ENCODE measurements around the gene PIGC. TPM values are rescaled to one million over a fixed set of nuclear protein-coding genes. Genes with fewer than 3 reads are reported as not detected.
A peak's percentile ranks its signal among the peaks of the same experiment; 100 is the strongest.

PIGC gene
- total RNA-seq (2022) = 23.7 and 26.1 TPM in 2 replicates
- percentile 92 among the genes with signal in this experiment for Bru-seq, nascent RNA
- BruChase-seq, experiment 1, labeled RNA remaining after a 2-hour chase = percentile 96 among the genes with signal in this experiment
- BruChase-seq, experiment 2, labeled RNA remaining after a 6-hour chase = percentile 90 among the genes with signal in this experiment
- long read RNA-seq, transcript PIGC-201 (2 exons, 1,447 nt) = major isoform, 54 of 81 reads
- long read RNA-seq, partial matches to known transcripts = 0 of 81 reads
- long read RNA-seq, other reads (novel, unspliced or antisense) = 24 of 81 reads

DNA sequence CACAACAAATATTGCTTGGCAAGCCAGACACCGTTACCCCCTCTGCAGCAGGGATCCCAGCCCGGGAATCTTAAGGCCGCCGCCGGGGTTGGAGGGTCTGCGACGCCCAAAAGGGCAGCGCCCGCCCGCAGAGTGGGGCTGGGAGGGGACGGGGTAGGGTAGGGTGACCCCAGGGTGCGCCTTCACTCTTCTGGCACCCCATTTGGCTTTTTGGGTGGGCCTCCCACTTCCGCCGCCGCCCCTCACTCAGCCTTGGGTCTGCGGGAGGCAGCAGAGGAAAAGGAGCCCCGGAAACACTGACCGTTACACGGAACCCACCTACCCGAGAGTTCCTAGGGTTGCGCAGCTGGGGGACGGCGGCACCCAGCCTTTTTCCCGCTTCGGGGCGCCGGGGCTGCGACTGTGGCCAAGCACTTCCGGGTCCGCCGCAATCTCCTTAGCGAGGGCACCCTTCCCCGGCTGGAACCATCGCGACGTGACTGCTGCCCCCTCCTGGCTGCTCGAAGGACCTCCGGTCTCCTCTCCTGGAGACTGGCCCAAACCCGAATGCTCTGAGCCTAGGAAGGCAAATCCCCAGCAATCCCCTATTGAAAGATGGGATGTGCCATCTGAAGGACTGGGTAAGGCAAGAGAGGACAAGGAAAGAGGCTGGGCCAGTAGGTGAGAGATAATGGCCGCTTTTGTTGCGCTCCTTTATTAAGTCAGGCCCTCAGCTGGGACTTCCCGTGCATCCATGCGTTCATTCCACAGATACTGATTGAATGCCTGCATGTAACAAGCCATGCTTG is at the start of gene PIGC:
Gene PIGC (minus strand): TSS at position 404 of the 788 bp plus-strand sequence. CDS start 1,447 bp downstream, outside the sequence.
- peak; percentile 90 to 93 for DNase-seq
- H3K27me3 Mint-ChIP-seq (ENCODE audit: insufficient read depth, unreplicated experiment) = no peaks in the 10 kb centered on the region
- CTCF ChIA-PET = interaction anchor here (0.6 to 2.3 kb wide), 2 partner anchors 12 to 458 kb away, joined by 3 to 10 read pairs; no protein-coding TSS in a partner anchor
- intact Hi-C loops (cut with micrococcal nuclease; ENCODE audit: unreplicated experiment) = loop anchor here (1.0 to 5.0 kb wide), 2 partner anchors 15 to 442 kb away; no protein-coding TSS in a partner anchor
- no peaks in the 10 kb centered on the region for H3K36me3 Mint-ChIP-seq (ENCODE audit: insufficient read depth, unreplicated experiment)
- H3K4me1 ChIP-seq = peaks cover 31% of the 10 kb centered on the region
- H3K27me3 ChIP-seq (replicated peaks; ENCODE audit: control insufficient read depth, insufficient read depth, low read length) = no peaks in the 10 kb centered on the region
- peak within 1 kb of the TSS; percentile 93 for H3K4me3 ChIP-seq (ENCODE audit: low read depth, low read length)
- no peaks in the 10 kb centered on the region for H3K9me3 ChIP-seq
- no peaks in the 10 kb centered on the region; the same call in 1 of the 2 replicates for H3K36me3 ChIP-seq (ENCODE audit: control insufficient read depth, insufficient read depth, low read length)
- peak within 1 kb of the TSS; percentile 87 for H3K27ac Mint-ChIP-seq (ENCODE audit: unreplicated experiment)
- H3K4me3 Mint-ChIP-seq (ENCODE audit: unreplicated experiment) = peak within 1 kb of the TSS; percentile 77
- no peaks in the 10 kb centered on the region for H3K9me3 Mint-ChIP-seq (ENCODE audit: unreplicated experiment)
- TF ChIP-seq, protein P1, sequence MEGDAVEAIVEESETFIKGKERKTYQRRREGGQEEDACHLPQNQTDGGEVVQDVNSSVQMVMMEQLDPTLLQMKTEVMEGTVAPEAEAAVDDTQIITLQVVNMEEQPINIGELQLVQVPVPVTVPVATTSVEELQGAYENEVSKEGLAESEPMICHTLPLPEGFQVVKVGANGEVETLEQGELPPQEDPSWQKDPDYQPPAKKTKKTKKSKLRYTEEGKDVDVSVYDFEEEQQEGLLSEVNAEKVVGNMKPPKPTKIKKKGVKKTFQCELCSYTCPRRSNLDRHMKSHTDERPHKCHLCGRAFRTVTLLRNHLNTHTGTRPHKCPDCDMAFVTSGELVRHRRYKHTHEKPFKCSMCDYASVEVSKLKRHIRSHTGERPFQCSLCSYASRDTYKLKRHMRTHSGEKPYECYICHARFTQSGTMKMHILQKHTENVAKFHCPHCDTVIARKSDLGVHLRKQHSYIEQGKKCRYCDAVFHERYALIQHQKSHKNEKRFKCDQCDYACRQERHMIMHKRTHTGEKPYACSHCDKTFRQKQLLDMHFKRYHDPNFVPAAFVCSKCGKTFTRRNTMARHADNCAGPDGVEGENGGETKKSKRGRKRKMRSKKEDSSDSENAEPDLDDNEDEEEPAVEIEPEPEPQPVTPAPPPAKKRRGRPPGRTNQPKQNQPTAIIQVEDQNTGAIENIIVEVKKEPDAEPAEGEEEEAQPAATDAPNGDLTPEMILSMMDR (IDR thresholded peaks at IDR 0.05; ENCODE audit: insufficient read depth in 1 of 2, low read depth in 1 of 2, low read length in 1 of 2, severe bottlenecking in 1 of 2, unreplicated experiment in 1 of 2) = peak; percentile 87 to 88
- BruUV-seq (replicated peaks) = no TSS peak
- POLR2A ChIA-PET = interaction anchor here (0.7 to 1.2 kb wide), 2 partner anchors 23 to 89 kb away, joined by 3 to 5 read pairs; partner anchors contain the start of gene SUCO
- H3K4me1 Mint-ChIP-seq (ENCODE audit: low read depth, unreplicated experiment) = peaks cover 26% of the 10 kb centered on the region

DNA sequence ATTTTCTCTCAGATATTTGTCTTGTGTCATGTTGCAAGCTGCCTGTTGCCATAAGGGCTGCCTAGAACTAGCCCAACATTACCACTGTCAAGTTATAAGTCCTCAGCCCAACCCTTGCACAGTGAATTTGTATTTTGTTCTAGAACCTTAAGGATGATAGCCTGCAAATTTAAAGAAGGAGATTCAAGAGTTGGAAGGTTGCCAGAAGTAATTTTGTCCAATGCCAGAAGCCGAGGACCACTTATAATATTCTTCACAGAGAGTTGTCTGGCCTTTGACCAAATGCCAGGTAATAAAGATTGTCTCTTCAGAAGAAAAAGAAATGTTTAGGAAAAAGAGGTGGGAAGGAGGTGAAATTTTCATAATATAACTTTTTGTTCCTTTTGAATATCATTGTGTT is 48.6 kb upstream of the PIGC start:
- Histone ChIP-seq H3K4me1 (peaks cover 34% of the 10 kb centered on the region), H3K9me3 (no peaks in the 10 kb centered on the region), H3K4me3 (ENCODE audit: low read depth, low read length) (no peak overlapping the region), H3K27me3 (replicated peaks; ENCODE audit: control insufficient read depth, insufficient read depth, low read length) (no peaks in the 10 kb centered on the region), H3K36me3 (ENCODE audit: control insufficient read depth, insufficient read depth, low read length) (no peaks in the 10 kb centered on the region)
- CTCF ChIA-PET = no interaction called here
- no peak for DNase-seq
- Mint-ChIP-seq H3K27me3 (ENCODE audit: insufficient read depth, unreplicated experiment) (no peaks in the 10 kb centered on the region), H3K36me3 (ENCODE audit: insufficient read depth, unreplicated experiment) (peaks cover 6% of the 10 kb centered on the region), H3K4me3 (ENCODE audit: unreplicated experiment) (no peak overlapping the region), H3K4me1 (ENCODE audit: low read depth, unreplicated experiment) (peaks cover 16% of the 10 kb centered on the region), H3K9me3 (ENCODE audit: unreplicated experiment) (no peaks in the 10 kb centered on the region), H3K27ac (ENCODE audit: unreplicated experiment) (no peak overlapping the region)
- BruUV-seq (replicated peaks) = no TSS peak
- TF ChIP-seq, protein P1 (IDR thresholded peaks at IDR 0.05; ENCODE audit: insufficient read depth in 1 of 2, low read depth in 1 of 2, low read length in 1 of 2, severe bottlenecking in 1 of 2, unreplicated experiment in 1 of 2) = no peak
- POLR2A ChIA-PET = no interaction called here
- intact Hi-C loops (cut with micrococcal nuclease; ENCODE audit: unreplicated experiment) = no loop called here

DNA sequence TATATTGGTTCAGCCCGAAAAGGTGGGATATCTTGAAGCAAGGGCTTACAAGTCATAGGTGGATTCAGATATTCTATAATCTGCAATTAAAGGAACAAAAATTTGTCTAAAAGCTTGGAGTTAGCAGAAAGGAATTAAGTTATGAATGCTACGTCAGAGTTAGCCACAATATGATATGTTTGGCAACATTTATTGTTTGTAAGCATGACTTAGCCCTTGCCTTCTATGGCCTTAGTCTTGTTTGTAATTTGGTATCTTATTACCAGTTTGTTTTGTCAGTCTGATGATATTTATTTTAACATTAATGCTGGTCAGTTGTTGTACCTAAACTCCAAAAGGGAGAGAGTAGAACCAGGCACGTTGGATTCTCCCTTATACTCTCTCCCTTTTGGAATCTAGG is 46.0 kb upstream of the PIGC start:
- ChIA-PET CTCF (no interaction called here), POLR2A (no interaction called here)
- intact Hi-C loops (cut with micrococcal nuclease; ENCODE audit: unreplicated experiment) = no loop called here
- Mint-ChIP-seq H3K36me3 (ENCODE audit: insufficient read depth, unreplicated experiment) (peaks cover 6% of the 10 kb centered on the region), H3K27me3 (ENCODE audit: insufficient read depth, unreplicated experiment) (no peaks in the 10 kb centered on the region), H3K4me1 (ENCODE audit: low read depth, unreplicated experiment) (peaks cover 7% of the 10 kb centered on the region), H3K27ac (ENCODE audit: unreplicated experiment) (no peak overlapping the region), H3K4me3 (ENCODE audit: unreplicated experiment) (no peak overlapping the region), H3K9me3 (ENCODE audit: unreplicated experiment) (no peaks in the 10 kb centered on the region)
- H3K4me3 ChIP-seq (ENCODE audit: low read depth, low read length) = no peak overlapping the region
- no peaks in the 10 kb centered on the region for H3K9me3 ChIP-seq
- peaks cover 31% of the 10 kb centered on the region for H3K4me1 ChIP-seq
- no peak for DNase-seq
- BruUV-seq (replicated peaks) = no TSS peak
- H3K36me3 ChIP-seq (ENCODE audit: control insufficient read depth, insufficient read depth, low read length) = no peaks in the 10 kb centered on the region
- TF ChIP-seq, protein P1 (IDR thresholded peaks at IDR 0.05; ENCODE audit: insufficient read depth in 1 of 2, low read depth in 1 of 2, low read length in 1 of 2, severe bottlenecking in 1 of 2, unreplicated experiment in 1 of 2) = no peak
- no peaks in the 10 kb centered on the region for H3K27me3 ChIP-seq (replicated peaks; ENCODE audit: control insufficient read depth, insufficient read depth, low read length)
